Heart left ventricle (tissue), 16 donors: Measurements from ENCODE around the gene NOTCH4. TPM values are rescaled to one million over a fixed set of nuclear protein-coding genes. Genes with fewer than 3 reads are reported as not detected.
"Not testable (repeated sequence)": the region's sequence is repeated elsewhere in the genome, so short reads cannot be mapped to it uniquely, and the experiment has no call there.

Source experiments
- ATAC-seq, 4 donors: fragments of 200-7000 bp; cut with Tn5 transposase; one replicate each; pipeline ENCODE4 v1.9.1; 2020 to 2022; ENCODE audit warnings: moderate library complexity in 4 of 4, mild to moderate bottlenecking in 3 of 4, moderate number of reproducible peaks in 1 of 4
- DNase-seq, 5 donors: peaks; one replicate each; pipeline ENCODE4 v3.0.0-alpha.2; 2020
- H3K27ac ChIP-seq, 12 donors: fragments of 200-600 bp; sonication (generic) in 4 of 12; one replicate each; pipeline versions ENCODE4 v1.5.0 to v1.8.0; 2016 to 2022; ENCODE audit warnings: mild to moderate bottlenecking in 2 of 12
- H3K27me3 ChIP-seq, 9 donors: fragments of 200-600 bp; sonication (generic) in 2 of 9; one replicate each; pipeline versions ENCODE4 v1.5.1 to v1.8.0; 2016 to 2022; ENCODE audit warnings: mild to moderate bottlenecking in 3 of 9
- H3K36me3 ChIP-seq, 9 donors: fragments of 200-600 bp; sonication (generic) in 2 of 9; one replicate each; pipeline versions ENCODE4 v1.5.0 to v1.8.0; 2018 to 2022; ENCODE audit warnings: mild to moderate bottlenecking in 2 of 9
- H3K4me1 ChIP-seq, 12 donors: fragments of 200-600 bp; sonication (generic) in 4 of 12; one replicate each; pipeline versions ENCODE4 v1.5.0 to v1.8.0; 2016 to 2022; ENCODE audit warnings: mild to moderate bottlenecking in 3 of 12
- H3K4me3 ChIP-seq, 12 donors: fragments of 200-600 bp; sonication (generic) in 4 of 12; one replicate each; pipeline versions ENCODE4 v1.5.0 to v1.8.0; 2017 to 2022; ENCODE audit warnings: mild to moderate bottlenecking in 9 of 12, moderate library complexity in 4 of 12
- H3K9me3 ChIP-seq, 12 donors: fragments of 200-600 bp; sonication (generic) in 4 of 12; one replicate each; pipeline versions ENCODE4 v1.5.0 to v1.8.0; 2016 to 2022; ENCODE audit warnings: mild to moderate bottlenecking in 1 of 12
- CTCF ChIP-seq, 12 donors: fragments of 200-600 bp; sonication (generic) in 4 of 12; IDR thresholded peaks; one replicate each; pipeline versions ENCODE4 v1.5.0 to v1.8.0; 2018 to 2022; ENCODE audit warnings: antibody characterized with exemption in 12 of 12, mild to moderate bottlenecking in 5 of 12
- POLR2A ChIP-seq, 2 donors: fragments of 450-650 bp; IDR thresholded peaks; one replicate each; pipeline ENCODE4 v1.6.1; 2017; ENCODE audit warnings: antibody characterized with exemption in 2 of 2, mild to moderate bottlenecking in 2 of 2, moderate library complexity in 2 of 2
- WGBS, 4 donors: extraction: QIAGEN DNeasy Blood & Tissue Kit in 2 of 4; methylation state at CpG; one replicate each; pipeline versions ENCODE4 v1.1.5 to v1.1.7; 2013 to 2018; 5-methylcytosine and 5-hydroxymethylcytosine counted together
- intact Hi-C, 10 donors: fragments of 100-400 bp; cut with DNase I; formaldehyde crosslinking; loops; one replicate each; pipeline versions ENCODE4 v1.11.1 to v1.14.2; 2022
- polyA plus RNA-seq, 2 donors: library from polyadenylated mRNA; stranded (reverse); fragments of 200-250 nt; gene quantifications; one replicate each; pipeline ENCODE4 v1.2.3, GENCODE V29; 2013
- total RNA-seq, 9 donors: library from RNA; depleted of rRNA in 2 of 9; stranded (reverse); fragments of >200 nt in 2 of 9; fragmentation: NEBNext Ultra II Directional in 3 of 9; extraction: Animal tissue kit (Norgen Biotek cat#: 25700) in 3 of 9; gene quantifications; one replicate each; pipeline versions ENCODE4 v1.1.0 to v1.2.4, GENCODE V29; 2016 to 2023
- donor health status: ischemic (EF 13 %, LVEDD 7.1; RV severe dilation, severe dysfunction).
- donor health status: healthy with polysubstance abuse.
- donor health status: DM: no; HTN: yes; CAD: no.
- donor health status: DM: no; HTN: no; CAD: no.
- donor health status: ischemic (EF 25% LVEDD 6.9; RV normal size, moderate dysfunction).
- donor health status: ischemic (EF 25% LVEDD 5.7; RV mildly dilated, moderate dysfunction).
- donor health status: healthy.
- donor health status: DM: yes; HTN: yes; CAD: no.
- donor health status: ischemic (EF 35%, LVEDD 5.7; RV mildly dilated, moderate dysfunction).
- donor health status: nonischemic (EF 11% LVEDD 7.7; RV severe dilation, severe dysfunction).
- donor health status: DM: yes; HTN: yes; CAD: no.
- donor health status: PGD.
- donor health status: ischemic (EF 29% LVEDD 5.4; RV normal size, mild dysfunction).
- donor health status: nonischemic (EF 23%, LVEDD 6.1; RV moderate dilation, normal function).

The NOTCH4 gene
- total and polyA plus RNA-seq, 11 donors, result 15.8 to 55.5 (median 24.9) TPM

- intact Hi-C loops, result loop anchor here in 4 of 10 donors (2.0 to 10.0 kb wide), 4 partner anchors 66 to 1010 kb away; partner anchors contain the start of genes ATF6B (in 3 of the 4), HSD17B8 (in 1 of the 4), RING1 (in 1 of the 4) and RXRB (in 1 of the 4)
- DNase-seq (no peak), ATAC-seq (no peak)
- Histone ChIP-seq H3K9me3 (no peaks in the 10 kb centered on the region), H3K27me3 (no peaks in the 10 kb centered on the region), H3K36me3 (peaks cover 0 to 17% (median 0%) of the 10 kb centered on the region in 9 donors), H3K4me1 (peaks cover 7 to 63% (median 41%) of the 10 kb centered on the region in 12 donors), H3K27ac (peak overlapping the region; percentile 80 to 100 (median 98)), H3K4me3 (no peak overlapping the region)
- 89 to 96% (median 93%) methylated on average over 4 of the region's 4 CpGs for WGBS, 4 donors
- TF ChIP-seq POLR2A (IDR thresholded peaks at IDR 0.05) (no peak), CTCF (IDR thresholded peaks at IDR 0.05) (no peak)
Measured at GRCh38 chr6:32194388-32194787, 29.5 kb downstream of the NOTCH4 start.

- Histone ChIP-seq H3K36me3 (peaks cover 0 to 11% (median 0%) of the 10 kb centered on the region in 9 donors), H3K4me3 (peak overlapping the region in 6 of 12 donors; percentile 26 to 93 (median 56)), H3K4me1 (peaks cover 7 to 73% (median 50%) of the 10 kb centered on the region in 12 donors), H3K27ac (peak overlapping the region; percentile 44 to 100 (median 96))
- not testable (repeated sequence) for DNase-seq, H3K9me3 ChIP-seq, ATAC-seq, H3K27me3 ChIP-seq
- WGBS, 4 donors, result 77 to 84% (median 81%) methylated on average over 13 of the region's 13 CpGs
- intact Hi-C loops, result loop anchor here in 3 of 10 donors (5.0 to 10.0 kb wide), 3 partner anchors 66 to 1012 kb away; partner anchors contain the start of genes ATF6B (in 1 of the 3), HSD17B8 (in 1 of the 3), RING1 (in 1 of the 3) and RXRB (in 1 of the 3)
Measured at GRCh38 chr6:32193096-32193495, 30.8 kb downstream of the NOTCH4 start.

GRCh38 chr6:32192608-32193039 lies 31.2 kb downstream of the NOTCH4 start, which contains the start of gene GPSM3:
Gene GPSM3, minus strand, starts transcription at chr6:32192643. Its CDS starts 130 bp downstream, at chr6:32192513.
- WGBS, 4 donors, result 20 to 39% (median 34%) methylated on average over 5 of the region's 5 CpGs
- Histone ChIP-seq H3K4me3 (peak within 1 kb of the TSS in 10 of 12 donors; percentile 6 to 93 (median 36)), H3K4me1 (peaks cover 7 to 76% (median 55%) of the 10 kb centered on the region in 12 donors), H3K36me3 (peaks cover 0 to 15% (median 2%) of the 10 kb centered on the region in 9 donors), H3K9me3 (no peaks in the 10 kb centered on the region), H3K27me3 (no peaks in the 10 kb centered on the region), H3K27ac (peak within 1 kb of the TSS; percentile 44 to 100 (median 96))
- intact Hi-C loops, result loop anchor here in 3 of 10 donors (5.0 to 10.0 kb wide), 3 partner anchors 65 to 1012 kb away; partner anchors contain the start of genes ATF6B (in 1 of the 3), HSD17B8 (in 1 of the 3), RING1 (in 1 of the 3) and RXRB (in 1 of the 3)
- TF ChIP-seq POLR2A (IDR thresholded peaks at IDR 0.05) (no peak), CTCF (IDR thresholded peaks at IDR 0.05) (no peak)
- peak; percentile 72 to 82 (median 77) for DNase-seq
- ATAC-seq, result no peak

GRCh38 chr6:32191696-32192607 lies 31.9 kb downstream of the NOTCH4 start:
- Histone ChIP-seq H3K36me3 (peaks cover 0 to 17% (median 9%) of the 10 kb centered on the region in 9 donors), H3K4me3 (peak overlapping the region in 10 of 12 donors; percentile 6 to 93 (median 36)), H3K27me3 (no peaks in the 10 kb centered on the region), H3K9me3 (no peaks in the 10 kb centered on the region), H3K4me1 (peaks cover 3 to 76% (median 53%) of the 10 kb centered on the region in 12 donors), H3K27ac (peak overlapping the region; percentile 44 to 100 (median 96))
- TF ChIP-seq POLR2A (IDR thresholded peaks at IDR 0.05), result no peak
- no peak for TF ChIP-seq CTCF (IDR thresholded peaks at IDR 0.05)
- intact Hi-C loops, result loop anchor here in 3 of 10 donors (5.0 to 10.0 kb wide), 3 partner anchors 65 to 1013 kb away; partner anchors contain the start of genes ATF6B (in 1 of the 3), HSD17B8 (in 1 of the 3), RING1 (in 1 of the 3) and RXRB (in 1 of the 3)
- DNase-seq (peak in 2 of 5 donors; percentile 43 to 66), ATAC-seq (no peak)
- 71 to 82% (median 74%) methylated on average over 15 of the region's 15 CpGs for WGBS, 4 donors
